Measurements from ENCODE around the gene MEGF11. TPM values are rescaled to one million over a fixed set of nuclear protein-coding genes. Genes with fewer than 3 reads are reported as not detected.

MEGF11 gene
- total RNA-seq, 1 experiment from 2014 or later = not detected

GRCh38 chr15:66241908-66242285 is 11.7 kb downstream of the MEGF11 start:
- POLR2A ChIA-PET (ENCODE audit: unreplicated experiment) = no interaction called here
- Histone ChIP-seq H3K36me3 (ENCODE audit: low read depth) (no peaks in the 10 kb centered on the region), H2AFZ (no peak overlapping the region), H3K27ac (no peak overlapping the region), H4K20me1 (ENCODE audit: insufficient read depth) (no peaks in the 10 kb centered on the region), H3K27me3 (ENCODE audit: insufficient read depth, low read depth) (0 out of 2 replicates have a peak, but pooled peaks cover 10% of the 10 kb centered on the region), H3K9me3 (ENCODE audit: insufficient read depth, low read depth) (no peaks in the 10 kb centered on the region), H3K4me3 (no peak overlapping the region), H3K4me1 (replicated peaks; ENCODE audit: insufficient read depth) (no peaks in the 10 kb centered on the region), H3K4me2 (no peak overlapping the region), H3K9me2 (ENCODE audit: insufficient read depth) (no peaks in the 10 kb centered on the region), H3F3A (ENCODE audit: insufficient read depth, low read depth) (no peaks in the 10 kb centered on the region), H3K79me2 (ENCODE audit: low read depth) (no peaks in the 10 kb centered on the region)
- TF ChIP-seq CTCF (conservative IDR thresholded peaks at IDR 0.05) (no peak), EZH2 (IDR thresholded peaks at IDR 0.05; ENCODE audit: low read depth) (no peak)
- intact Hi-C loops (cut with micrococcal nuclease; ENCODE audit: unreplicated experiment) = no loop called here
- CTCF ChIA-PET = no interaction called here
- DNase-seq = no peak
- no TSS peak for BruUV-seq (replicated peaks)

- Histone ChIP-seq H3K79me2 (ENCODE audit: low read depth) (no peaks in the 10 kb centered on the region), H3K9me2 (ENCODE audit: insufficient read depth) (no peaks in the 10 kb centered on the region), H3K27ac (no peak overlapping the region), H2AFZ (no peak overlapping the region), H3K27me3 (ENCODE audit: insufficient read depth, low read depth) (0 out of 2 replicates have a peak, but pooled peaks cover 10% of the 10 kb centered on the region), H3K36me3 (ENCODE audit: low read depth) (no peaks in the 10 kb centered on the region), H3K4me3 (no peak overlapping the region), H3K9me3 (ENCODE audit: insufficient read depth, low read depth) (no peaks in the 10 kb centered on the region), H4K20me1 (ENCODE audit: insufficient read depth) (no peaks in the 10 kb centered on the region), H3F3A (ENCODE audit: insufficient read depth, low read depth) (no peaks in the 10 kb centered on the region), H3K4me1 (replicated peaks; ENCODE audit: insufficient read depth) (no peaks in the 10 kb centered on the region), H3K4me2 (no peak overlapping the region)
- no TSS peak for BruUV-seq (replicated peaks)
- ChIA-PET CTCF (no interaction called here), POLR2A (ENCODE audit: unreplicated experiment) (no interaction called here)
- no peak for TF ChIP-seq CTCF (conservative IDR thresholded peaks at IDR 0.05)
- TF ChIP-seq EZH2 (IDR thresholded peaks at IDR 0.05; ENCODE audit: low read depth) = no peak
- no peak for DNase-seq
- intact Hi-C loops (cut with micrococcal nuclease; ENCODE audit: unreplicated experiment) = no loop called here
Measured at GRCh38 chr15:66241087-66241907, 12.3 kb downstream of the MEGF11 start.

GRCh38 chr15:66240240-66240794 is 13.2 kb downstream of the MEGF11 start:
- Histone ChIP-seq H3K79me2 (ENCODE audit: low read depth) (no peaks in the 10 kb centered on the region), H3K4me1 (replicated peaks; ENCODE audit: insufficient read depth) (no peaks in the 10 kb centered on the region), H3K9me3 (ENCODE audit: insufficient read depth, low read depth) (no peaks in the 10 kb centered on the region), H3K36me3 (ENCODE audit: low read depth) (no peaks in the 10 kb centered on the region), H4K20me1 (ENCODE audit: insufficient read depth) (no peaks in the 10 kb centered on the region), H3K27ac (no peak overlapping the region), H3K27me3 (ENCODE audit: insufficient read depth, low read depth) (0 out of 2 replicates have a peak, but pooled peaks cover 10% of the 10 kb centered on the region), H3F3A (ENCODE audit: insufficient read depth, low read depth) (no peaks in the 10 kb centered on the region), H3K4me3 (no peak overlapping the region), H2AFZ (no peak overlapping the region), H3K9me2 (ENCODE audit: insufficient read depth) (no peaks in the 10 kb centered on the region), H3K4me2 (no peak overlapping the region)
- intact Hi-C loops (cut with micrococcal nuclease; ENCODE audit: unreplicated experiment) = no loop called here
- DNase-seq = no peak
- POLR2A ChIA-PET (ENCODE audit: unreplicated experiment) = no interaction called here
- no peak for TF ChIP-seq EZH2 (IDR thresholded peaks at IDR 0.05; ENCODE audit: low read depth)
- no peak for TF ChIP-seq CTCF (conservative IDR thresholded peaks at IDR 0.05)
- BruUV-seq (replicated peaks) = no TSS peak
- CTCF ChIA-PET = no interaction called here
